Fibroblast of mammary gland (primary cell): ENCODE data around the gene P4HTM.

Experiments
- DNase-seq: peaks from one replicate; pipeline ENCODE4 v3.0.0-alpha.2; 2010; ENCODE audit warnings: low read depth
- H3K4me3 ChIP-seq: 2 replicates; pipeline ENCODE4 v1.5.1; 2011; ENCODE audit warnings: low read depth, mild to moderate bottlenecking, low read length, moderate library complexity; ENCODE audit not compliant: control insufficient read depth
- TF ChIP-seq, protein P1 (sequence below): conservative IDR thresholded peaks from 2 replicates; pipeline ENCODE4 v1.5.1; 2011; ENCODE audit warnings: low read depth, low read length, inconsistent platforms; ENCODE audit not compliant: control insufficient read depth, insufficient read depth

Gene P4HTM

DNA sequence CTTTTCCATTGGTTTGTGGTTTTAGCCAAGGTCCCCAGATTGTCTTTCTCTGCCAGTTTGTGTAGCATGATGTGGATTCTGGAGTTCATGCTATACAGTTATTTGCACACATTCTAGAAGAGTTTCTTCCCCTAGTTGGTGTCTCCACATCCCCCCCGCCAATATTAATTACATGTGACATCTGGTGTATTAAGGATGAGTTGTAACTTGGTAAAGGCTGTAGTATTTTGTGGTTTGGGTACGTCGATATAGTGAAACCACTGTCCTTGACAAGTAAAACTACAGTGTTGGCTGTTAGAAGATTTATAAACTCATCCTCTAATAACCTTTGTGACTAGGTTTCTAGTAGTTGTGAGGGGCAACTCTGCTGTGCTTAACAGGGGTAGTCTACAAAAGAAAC, 23.7 kb upstream of the P4HTM start:
- DNase-seq = no peak
- TF ChIP-seq, protein P1, sequence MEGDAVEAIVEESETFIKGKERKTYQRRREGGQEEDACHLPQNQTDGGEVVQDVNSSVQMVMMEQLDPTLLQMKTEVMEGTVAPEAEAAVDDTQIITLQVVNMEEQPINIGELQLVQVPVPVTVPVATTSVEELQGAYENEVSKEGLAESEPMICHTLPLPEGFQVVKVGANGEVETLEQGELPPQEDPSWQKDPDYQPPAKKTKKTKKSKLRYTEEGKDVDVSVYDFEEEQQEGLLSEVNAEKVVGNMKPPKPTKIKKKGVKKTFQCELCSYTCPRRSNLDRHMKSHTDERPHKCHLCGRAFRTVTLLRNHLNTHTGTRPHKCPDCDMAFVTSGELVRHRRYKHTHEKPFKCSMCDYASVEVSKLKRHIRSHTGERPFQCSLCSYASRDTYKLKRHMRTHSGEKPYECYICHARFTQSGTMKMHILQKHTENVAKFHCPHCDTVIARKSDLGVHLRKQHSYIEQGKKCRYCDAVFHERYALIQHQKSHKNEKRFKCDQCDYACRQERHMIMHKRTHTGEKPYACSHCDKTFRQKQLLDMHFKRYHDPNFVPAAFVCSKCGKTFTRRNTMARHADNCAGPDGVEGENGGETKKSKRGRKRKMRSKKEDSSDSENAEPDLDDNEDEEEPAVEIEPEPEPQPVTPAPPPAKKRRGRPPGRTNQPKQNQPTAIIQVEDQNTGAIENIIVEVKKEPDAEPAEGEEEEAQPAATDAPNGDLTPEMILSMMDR = no peak
- H3K4me3 ChIP-seq = no peak overlapping the region

DNA sequence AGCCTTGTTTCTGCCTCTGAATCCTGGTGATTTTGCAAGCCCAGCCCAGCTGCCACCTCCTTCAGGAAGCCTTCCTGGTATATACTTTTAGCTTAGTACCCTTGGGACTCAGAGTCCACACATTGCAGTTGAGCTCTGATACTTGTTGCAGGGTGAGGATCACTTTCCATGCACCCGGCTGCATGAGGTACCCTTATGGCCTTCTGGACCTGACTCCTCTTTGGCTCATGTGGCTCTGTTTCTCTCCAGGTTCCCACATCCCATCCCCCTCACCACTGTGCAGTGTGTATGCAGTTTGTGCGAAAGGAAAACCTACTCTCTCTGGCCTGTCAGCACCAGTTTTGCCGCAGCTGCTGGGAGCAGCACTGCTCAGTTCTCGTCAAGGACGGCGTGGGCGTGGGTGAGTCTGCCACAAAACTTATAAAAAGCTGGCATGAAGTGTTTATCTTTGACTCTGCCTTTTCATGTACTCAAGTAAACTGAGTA, 23.1 kb upstream of the P4HTM start:
- DNase-seq = peak; percentile 53
- H3K4me3 ChIP-seq = no peak overlapping the region
- TF ChIP-seq, protein P1 = no peak

DNA sequence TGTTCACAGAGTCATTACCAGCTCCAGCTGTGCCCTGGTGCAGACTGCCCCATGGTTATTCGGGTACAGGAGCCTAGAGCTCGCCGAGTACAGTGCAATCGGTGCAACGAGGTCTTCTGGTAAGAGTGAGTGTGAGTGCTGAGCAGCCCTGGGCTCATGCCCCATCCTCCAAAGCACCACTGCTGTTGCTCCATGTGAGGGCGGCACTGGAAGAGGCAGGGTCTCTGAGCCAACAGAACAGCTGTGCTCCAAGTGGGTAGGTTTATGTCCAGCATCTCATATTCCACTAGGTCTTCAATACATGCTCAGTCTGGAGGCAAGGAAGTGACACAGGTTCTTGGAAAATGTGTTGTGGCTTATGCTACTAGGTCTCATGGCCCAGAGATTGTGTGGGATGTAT, 19.5 kb upstream of the P4HTM start:
- no peak overlapping the region for H3K4me3 ChIP-seq
- DNase-seq = no peak
- TF ChIP-seq, protein P1 = no peak

DNA sequence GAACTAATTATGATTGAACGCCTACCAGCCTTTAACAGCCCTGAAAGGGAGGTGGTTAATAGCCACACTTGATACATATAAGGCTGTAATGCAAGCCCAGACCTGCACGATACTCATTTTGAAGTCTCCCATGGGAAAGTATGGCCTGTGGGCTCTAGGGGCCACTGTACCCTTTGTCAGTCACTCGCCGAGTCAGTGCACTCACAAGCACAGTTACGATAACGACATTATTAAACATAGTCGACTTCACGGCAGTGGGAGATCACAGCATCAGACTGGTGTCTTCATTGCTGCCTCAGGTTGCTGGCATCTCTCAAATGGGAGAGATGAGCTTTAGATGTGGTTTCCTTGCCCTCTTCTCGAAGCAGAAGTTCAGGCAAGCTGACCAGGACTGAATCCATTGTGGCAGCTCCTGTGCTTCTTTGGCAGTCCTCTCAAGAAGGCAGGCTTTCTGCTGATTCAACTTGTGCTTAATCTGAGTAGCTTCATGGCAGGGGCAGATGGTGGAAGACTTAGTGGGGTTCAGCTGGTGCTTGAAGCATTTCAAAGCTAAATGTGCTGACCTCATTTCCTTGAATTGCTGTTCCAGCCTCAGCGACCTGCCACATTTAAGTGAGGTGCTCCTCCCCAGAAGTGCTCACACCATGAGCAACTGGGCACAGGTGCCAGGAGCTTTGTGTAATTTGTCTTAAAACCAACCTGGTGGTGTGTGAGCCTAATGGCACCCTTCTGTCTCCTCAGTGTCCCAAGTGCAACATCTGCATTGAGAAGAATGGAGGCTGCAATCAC, 15.8 kb upstream of the P4HTM start:
- TF ChIP-seq, protein P1 = no peak
- H3K4me3 ChIP-seq = no peak overlapping the region
- no peak for DNase-seq

DNA sequence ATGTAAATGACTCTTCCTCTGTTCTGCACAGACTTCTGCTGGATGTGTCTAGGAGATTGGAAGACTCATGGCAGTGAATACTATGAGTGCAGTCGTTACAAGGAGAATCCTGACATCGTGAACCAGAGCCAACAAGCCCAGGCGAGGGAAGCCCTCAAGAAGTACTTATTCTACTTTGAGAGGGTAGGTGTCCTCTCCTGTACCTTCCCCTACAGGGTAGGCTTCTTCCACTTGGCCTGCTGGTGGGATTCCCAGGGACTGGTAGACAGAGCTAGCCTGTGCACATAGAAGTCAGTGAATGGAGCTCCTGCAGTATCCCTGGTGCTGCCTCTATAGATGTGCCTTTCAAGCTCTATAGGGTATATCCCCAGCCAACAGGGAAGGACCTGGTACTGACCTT, 10.6 kb upstream of the P4HTM start:
- no peak for DNase-seq
- H3K4me3 ChIP-seq = no peak overlapping the region
- TF ChIP-seq, protein P1 = no peak

DNA sequence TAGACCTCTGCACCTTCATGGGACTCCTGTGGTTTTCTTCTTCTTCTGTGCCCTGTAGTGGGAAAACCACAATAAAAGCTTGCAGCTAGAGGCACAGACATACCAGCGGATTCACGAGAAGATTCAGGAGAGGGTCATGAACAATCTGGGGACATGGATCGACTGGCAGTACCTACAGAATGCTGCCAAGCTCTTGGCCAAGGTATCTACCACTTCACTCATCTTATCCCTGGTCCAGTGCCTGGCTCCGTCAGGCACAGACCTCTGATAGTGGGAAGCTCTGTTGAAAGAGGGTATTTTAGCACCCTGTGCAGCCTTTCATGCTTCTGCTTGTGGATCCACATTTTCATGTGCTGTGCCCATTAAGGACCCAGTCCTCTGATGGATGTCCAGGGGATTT, 9.7 kb upstream of the P4HTM start:
- no peak overlapping the region for H3K4me3 ChIP-seq
- no peak for DNase-seq
- TF ChIP-seq, protein P1 = no peak
